GM19035 (cell line): ENCODE data around the gene CD7.

ENCODE experiments used
- ATAC-seq: cut with Tn5 transposase; IDR thresholded peaks from one replicate; pipeline ENCODE4 v1.9.1; 2021; ENCODE audit not compliant: unreplicated experiment

The CD7 gene

DNA sequence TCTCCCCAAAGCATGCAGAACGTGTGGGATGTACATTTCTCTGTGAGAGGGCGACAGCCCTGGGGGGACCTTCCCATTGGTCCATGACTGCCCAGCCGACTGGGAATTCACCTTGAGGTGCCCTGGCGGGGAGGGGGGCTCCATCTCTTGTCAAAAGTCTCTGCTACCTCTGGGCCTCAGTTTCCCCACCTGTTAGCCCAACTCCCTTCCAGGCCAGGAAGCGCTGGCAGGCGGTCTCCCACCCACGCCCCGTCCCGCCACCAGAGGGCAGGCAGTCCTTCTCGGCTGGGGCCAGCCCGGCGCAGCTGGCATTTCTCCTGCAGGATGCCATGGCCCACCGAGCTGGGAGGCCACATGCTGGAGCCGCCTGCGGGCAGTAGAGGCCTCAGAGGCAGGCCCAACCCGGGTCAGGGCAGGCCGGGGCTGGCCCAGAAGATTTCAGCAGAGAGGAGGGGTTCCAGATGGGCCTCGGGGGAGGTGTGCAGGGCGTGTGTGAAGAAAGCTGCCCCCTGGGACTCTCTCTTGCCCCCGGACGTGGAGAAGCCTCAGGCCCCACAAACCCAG lies 16.6 kb downstream of the CD7 start:
- ATAC-seq, result no peak

GRCh38 chr17:82300228-82300627 lies 17.2 kb downstream of the CD7 start:
- no peak for ATAC-seq

GRCh38 chr17:82299452-82299851 lies 18.0 kb downstream of the CD7 start:
- ATAC-seq, result no peak

DNA sequence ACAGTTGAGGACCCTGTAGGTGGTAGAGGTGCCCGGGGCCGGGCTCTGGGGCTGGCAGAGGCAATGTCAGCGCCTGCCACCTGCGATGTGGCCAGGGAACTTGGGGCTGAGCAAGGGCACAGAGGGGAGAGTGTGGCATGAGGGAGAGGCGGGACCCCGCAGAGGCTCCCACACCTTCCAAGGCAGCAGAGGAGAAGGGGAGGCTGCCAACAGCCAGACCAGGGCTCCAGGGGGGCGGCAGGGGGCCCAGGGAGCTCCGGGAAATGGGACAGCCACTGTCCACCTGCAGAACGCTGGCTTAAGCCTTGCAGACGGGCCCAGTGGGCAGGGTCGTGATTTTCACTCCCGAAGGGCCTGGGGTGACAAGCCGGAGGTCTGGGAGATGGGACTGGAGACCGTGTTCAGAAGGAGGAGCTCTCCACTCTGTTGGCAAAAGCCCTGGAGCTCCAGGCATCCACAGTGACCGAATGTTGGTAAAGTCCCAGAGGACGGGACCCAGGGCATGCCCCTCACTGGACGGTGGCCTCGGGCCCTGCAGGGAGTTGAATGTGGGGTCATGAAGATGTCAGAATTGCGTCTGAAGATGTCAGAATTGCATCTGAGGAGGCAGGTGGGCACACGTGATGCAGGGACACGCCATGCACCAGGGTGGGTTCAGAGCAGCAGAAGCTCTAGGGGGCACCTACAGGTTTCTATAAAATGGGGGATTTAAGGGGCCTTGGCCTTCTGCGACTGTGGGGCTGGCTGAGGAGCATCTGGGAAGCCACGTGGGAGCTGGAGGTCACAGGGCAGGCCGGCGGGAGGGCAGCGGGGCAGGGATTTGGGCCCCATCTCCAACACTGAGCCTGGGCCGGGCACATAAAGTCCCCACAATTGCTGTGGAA lies 18.6 kb downstream of the CD7 start:
- no peak for ATAC-seq

GRCh38 chr17:82297714-82298537 lies 19.5 kb downstream of the CD7 start:
- peak; percentile 48 for ATAC-seq

- ATAC-seq, result peak; percentile 26
Measured at GRCh38 chr17:82297280-82297713, 20.1 kb downstream of the CD7 start.

DNA sequence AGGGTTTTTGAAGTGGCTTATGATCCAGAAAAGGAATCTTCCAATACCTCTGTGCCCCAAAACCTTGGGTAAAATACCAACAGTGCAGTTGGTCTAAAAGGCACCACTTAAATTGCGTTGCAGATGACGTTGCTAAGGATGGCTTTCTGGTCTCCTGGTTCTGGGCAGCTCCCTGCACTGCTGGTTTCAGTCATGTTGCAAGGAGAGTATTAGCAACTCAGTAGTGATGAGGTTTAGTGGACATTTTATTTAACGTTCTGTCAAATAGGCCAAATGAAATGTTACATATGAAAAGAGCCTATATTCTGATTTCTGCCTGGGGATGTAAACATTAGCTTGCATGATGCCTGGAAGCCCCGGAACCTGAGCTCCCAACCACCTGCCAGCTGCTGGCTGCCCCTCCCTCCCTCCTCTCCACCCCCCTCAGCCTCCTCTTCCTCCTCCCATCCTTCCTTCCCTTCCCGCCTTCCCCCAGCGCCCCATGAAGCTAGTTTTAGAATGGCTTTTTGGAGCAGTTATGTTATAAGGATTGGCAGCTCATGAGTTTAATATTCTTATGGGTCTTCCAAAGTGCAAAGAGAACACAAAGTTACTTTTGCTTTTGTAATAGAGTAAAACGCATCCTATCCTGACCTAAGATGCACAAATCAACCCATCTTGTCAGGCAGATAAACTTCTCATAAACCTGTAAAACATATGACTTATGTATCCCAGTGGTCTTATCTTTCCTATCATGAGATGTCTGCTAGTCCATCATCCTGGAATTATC lies 20.7 kb downstream of the CD7 start:
- no peak for ATAC-seq

DNA sequence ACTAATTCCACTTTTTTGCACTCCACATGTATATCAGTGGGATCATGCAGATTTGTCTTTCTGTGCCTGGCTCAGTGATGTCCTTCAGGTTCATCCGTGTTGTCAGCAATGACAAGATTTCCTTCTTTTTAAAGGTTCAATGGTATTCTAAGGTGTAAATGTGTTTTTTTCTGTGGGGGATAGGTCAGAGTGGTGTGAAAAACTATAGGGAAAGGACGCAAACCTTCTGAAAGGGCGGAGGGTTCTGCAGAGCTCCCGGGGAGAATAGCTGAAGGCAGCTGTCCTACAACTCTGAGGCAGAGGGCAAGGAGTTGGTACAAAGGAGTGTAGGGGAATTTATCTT lies 22.0 kb downstream of the CD7 start:
- no peak for ATAC-seq

DNA sequence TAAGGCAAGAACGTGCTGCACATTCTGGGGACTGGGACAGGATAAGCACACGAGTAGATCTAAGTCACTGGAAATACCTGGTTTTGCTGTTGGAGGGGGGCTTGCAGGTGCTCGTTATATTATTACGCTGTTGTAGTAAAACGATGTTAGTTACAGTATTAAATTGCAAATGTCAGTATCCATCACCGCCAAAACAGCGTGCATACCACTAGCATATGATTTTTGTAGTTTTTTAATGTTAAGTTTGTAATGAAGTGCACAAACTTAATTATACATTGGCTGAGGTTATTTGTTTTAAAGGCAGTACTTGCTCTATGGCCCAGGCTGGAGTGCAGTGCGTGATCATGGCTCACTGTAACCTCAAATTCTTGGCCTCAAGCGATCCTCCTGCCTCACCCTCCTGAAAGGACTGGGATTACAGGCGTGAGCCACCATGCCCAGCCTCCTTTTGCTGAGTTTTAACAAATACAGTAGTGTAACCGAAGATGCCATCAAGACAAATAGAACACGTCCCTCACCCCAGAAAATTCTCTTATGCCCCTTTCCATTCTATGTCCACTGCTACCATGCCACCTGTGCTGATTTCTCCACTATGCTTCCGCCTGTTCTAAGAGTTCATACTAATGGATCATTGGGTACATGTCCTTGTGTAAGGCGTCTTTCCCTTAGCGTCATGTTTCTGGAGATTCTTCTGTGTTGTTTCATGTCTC lies 23.2 kb downstream of the CD7 start:
- no peak for ATAC-seq

DNA sequence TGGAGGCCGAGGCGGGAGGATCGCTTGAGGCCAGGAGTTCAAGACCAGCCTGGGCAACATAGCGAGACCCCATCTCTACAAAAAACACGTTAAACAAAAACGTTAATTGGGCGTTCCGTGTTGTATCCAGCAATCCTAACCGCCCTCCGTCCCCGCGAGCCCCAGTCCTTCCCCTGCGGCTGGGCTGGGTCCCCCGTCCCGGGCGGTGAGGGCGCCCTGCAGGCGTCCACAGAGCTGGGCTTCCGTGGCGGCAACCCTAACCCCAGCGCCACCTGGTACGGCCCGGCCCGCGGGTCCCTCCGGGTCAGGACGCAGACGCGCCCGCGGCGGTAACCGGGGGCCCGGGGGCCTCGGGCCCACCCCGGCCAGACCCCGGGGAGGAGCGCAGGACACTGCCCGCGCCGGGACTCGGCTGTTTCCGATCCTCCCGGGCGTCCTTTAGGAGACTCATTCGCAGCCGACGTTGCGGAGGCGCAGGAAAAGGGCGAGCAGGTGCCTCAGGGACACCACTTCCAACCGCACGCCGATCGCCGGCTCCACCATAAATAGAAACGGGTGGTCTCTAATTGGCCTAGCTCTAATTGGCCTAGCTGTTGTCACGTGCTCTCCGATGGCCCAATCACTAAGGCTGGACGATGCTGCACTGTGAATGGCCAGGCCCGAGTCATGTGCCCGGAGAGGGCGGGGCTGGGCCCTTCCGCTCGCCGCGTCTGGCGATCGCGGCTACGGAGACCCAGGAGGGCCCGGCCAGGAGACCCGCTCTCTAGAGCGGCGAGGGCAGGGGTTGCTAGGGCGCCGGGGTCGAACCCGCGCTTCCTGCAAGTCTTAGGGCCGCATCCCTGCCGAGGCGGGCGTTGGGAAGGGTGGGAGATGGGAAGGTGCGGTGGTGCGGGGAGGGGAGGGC lies 24.9 kb downstream of the CD7 start:
- peak; percentile 93 for ATAC-seq

DNA sequence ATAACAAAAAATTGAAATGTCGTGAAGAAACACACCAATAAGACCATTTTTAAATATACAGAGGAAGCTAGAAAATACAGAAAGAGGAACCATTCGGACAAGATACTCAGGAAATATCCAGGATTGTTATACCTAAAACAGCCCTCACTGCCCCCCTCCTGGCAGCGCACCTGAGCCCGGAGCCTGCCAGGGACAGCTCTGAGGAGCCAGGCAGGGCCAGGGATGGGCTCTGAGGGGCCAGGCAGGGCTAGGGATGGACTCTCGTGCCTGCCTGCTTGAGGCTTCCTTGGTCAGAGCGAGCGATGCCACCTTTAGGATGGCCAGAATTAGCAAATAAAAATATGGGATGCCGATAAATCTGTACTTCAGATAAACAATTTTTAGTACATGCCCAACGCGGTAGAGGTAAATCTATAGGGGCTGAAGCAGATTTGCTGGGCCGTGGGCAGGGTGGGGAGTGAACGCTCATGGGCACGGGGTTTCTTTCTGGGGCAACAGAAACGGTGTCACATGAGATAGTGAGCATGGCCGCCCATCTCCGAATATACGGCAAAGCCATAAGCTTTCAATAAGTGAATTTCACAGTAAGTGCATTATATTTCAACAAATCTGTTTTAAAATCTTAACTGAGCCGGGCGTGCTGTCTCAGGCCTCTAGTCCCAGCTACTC lies 25.7 kb downstream of the CD7 start:
- no peak for ATAC-seq

- ATAC-seq, result no peak
Measured at GRCh38 chr17:82287868-82288801, 29.3 kb downstream of the CD7 start.

DNA sequence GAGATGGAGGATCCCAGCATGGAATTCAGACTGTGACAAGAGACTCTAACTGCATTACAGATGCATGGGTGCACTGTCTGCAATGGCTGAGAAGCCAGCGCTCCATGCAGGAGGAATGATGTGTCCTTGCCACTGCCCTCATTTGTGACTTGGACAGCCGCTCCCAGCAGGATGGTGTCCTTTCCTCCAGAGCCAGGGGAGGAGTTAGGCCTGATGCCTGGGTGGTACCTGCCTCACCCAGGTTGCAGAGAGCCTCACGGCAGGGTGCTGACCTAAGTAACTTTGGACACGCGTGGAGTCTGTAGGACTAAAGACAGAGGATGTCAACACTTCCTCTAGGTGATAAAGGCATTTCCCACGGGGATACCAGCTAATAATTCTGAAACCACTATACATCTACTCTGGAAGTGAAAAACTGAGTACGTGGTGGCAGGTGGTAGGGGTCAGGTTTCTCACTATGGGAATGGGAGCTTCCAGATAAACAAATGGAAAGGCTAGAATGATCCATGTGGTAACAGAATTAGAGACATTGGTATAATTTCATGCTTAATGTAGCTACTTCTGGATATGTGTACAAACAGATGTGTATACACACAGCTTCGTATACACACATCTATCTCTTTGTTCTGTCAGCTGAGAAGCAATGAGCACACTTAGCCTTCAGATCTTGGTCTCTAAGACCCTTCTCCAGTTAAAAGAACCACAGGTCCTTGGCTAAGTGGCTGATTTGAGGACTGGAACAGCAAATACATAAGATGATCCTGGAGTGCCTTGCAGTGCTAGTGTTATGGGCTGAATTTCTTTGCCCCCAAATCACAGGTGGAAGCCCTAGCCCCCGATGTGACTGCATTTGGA lies 30.2 kb downstream of the CD7 start:
- no peak for ATAC-seq

DNA sequence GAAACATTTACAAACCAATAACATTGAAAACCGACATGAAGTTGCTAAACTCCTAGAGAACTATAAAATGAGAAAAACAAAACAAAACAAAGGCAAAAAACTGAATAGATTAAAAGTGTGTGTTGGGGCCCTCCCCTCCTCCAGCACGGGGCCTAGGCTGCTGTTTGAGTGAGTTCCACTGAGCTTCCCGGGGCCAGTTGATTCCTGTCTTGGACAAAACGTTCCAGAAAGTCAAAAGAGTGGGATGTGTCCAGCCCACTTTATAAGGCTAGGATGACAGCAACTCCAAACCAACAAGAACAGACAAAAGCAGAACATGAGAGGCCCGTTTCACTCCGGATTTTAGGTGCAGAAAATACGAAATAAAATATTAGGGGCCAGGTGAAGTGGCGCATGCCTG lies 32.3 kb downstream of the CD7 start:
- ATAC-seq, result no peak

DNA sequence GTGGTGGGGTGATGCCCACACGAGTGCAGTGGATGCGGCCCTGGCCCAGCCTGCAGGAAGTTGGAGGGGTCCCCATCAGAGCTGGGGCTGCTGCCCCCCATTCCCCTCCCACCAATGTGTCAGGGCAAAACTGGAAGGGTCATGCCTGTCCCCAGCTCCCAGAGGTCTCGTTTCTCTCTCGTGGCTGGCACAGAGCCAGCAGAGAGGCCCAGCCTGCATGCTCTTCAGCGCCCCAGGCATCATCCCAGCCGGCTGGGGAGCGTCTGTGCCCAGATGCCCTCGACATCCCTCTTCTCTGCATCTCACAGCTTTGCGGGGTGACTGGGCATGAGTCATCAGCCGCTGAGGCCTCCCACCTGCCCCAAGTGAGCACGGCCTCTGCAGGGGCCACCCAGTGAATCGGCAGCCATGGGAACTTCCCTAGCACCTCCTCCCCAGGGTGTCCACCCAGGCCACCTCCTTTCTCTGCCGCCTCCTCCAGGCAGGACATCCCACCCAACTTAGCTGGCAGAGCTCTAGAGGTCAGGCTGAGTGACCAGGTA lies 34.1 kb downstream of the CD7 start:
- no peak for ATAC-seq
